Keratinocyte (primary cell): ENCODE measurements around the gene SDC3. TPM values are rescaled to one million over a fixed set of nuclear protein-coding genes. Genes with fewer than 3 reads are reported as not detected.

ENCODE experiments used
- DNase-seq: peaks from one replicate; pipeline ENCODE4 v3.0.0-alpha.2; 2011; ENCODE audit warnings: low read depth, missing footprints, low spot score
- FAIRE-seq: peaks from 2 replicates; lab custom pipeline; 2011; peaks lifted over from hg19 to GRCh38; lab: Jason Lieb, UNC
- H2AFZ ChIP-seq: 2 replicates; pipeline ENCODE4 v1.6.0; 2012; ENCODE audit warnings: low read length, control low read depth, inconsistent platforms; ENCODE audit not compliant: control insufficient read depth
- H3K27ac ChIP-seq: 2 replicates; pipeline ENCODE4 v1.5.1; 2011; ENCODE audit warnings: low read length; ENCODE audit not compliant: control insufficient read depth, insufficient read depth
- H3K27me3 ChIP-seq: 3 replicates; pipeline ENCODE4 v1.6.0; 2011; ENCODE audit warnings: low read length; ENCODE audit not compliant: control insufficient read depth, insufficient read depth; ENCODE audit errors: extremely low read depth
- H3K36me3 ChIP-seq, 2 experiments: 2 replicates in 1 of 2; 3 replicates in 1 of 2; pipeline ENCODE4 v1.5.1; 2011; ENCODE audit warnings: low read length in 2 of 2, mild to moderate bottlenecking in 1 of 2; ENCODE audit not compliant: control insufficient read depth in 2 of 2, insufficient read depth in 2 of 2; ENCODE audit errors: extremely low read depth in 1 of 2
- H3K4me1 ChIP-seq: 3 replicates; pipeline ENCODE4 v1.5.1; 2011; ENCODE audit warnings: low read length; ENCODE audit not compliant: control insufficient read depth, insufficient read depth; ENCODE audit errors: extremely low read depth
- H3K4me2 ChIP-seq: 3 replicates; pipeline ENCODE4 v1.6.0; 2011; ENCODE audit warnings: low read depth, low read length; ENCODE audit not compliant: control insufficient read depth, insufficient read depth; ENCODE audit errors: extremely low read depth
- H3K4me3 ChIP-seq, 3 experiments: fragments of 200-600 bp in 1 of 3; sonication (generic) in 1 of 3; 2 replicates in 2 of 3; 3 replicates in 1 of 3; pipeline ENCODE4 v1.5.1; 2011 to 2016; ENCODE audit warnings: low read length in 3 of 3, mild to moderate bottlenecking in 3 of 3, control low read depth in 2 of 3, inconsistent platforms in 1 of 3, low read depth in 1 of 3, mixed read lengths in 1 of 3, mixed run types in 1 of 3, moderate library complexity in 1 of 3; ENCODE audit not compliant: control insufficient read depth in 2 of 3, insufficient read depth in 2 of 3; ENCODE audit errors: extremely low read depth in 1 of 3
- H3K79me2 ChIP-seq: 2 replicates; pipeline ENCODE4 v1.6.0; 2012; ENCODE audit warnings: low read length; ENCODE audit not compliant: control insufficient read depth, insufficient read depth
- H3K9ac ChIP-seq: 3 replicates; pipeline ENCODE4 v1.6.0; 2011; ENCODE audit warnings: low read length; ENCODE audit not compliant: control insufficient read depth, insufficient read depth; ENCODE audit errors: extremely low read depth
- H3K9me1 ChIP-seq: 3 replicates; pipeline ENCODE4 v1.6.0; 2011; ENCODE audit warnings: low read length; ENCODE audit not compliant: control insufficient read depth, insufficient read depth; ENCODE audit errors: extremely low read depth
- H3K9me3 ChIP-seq: 2 replicates; pipeline ENCODE4 v1.5.1; 2012; ENCODE audit warnings: low read depth, low read length; ENCODE audit not compliant: control insufficient read depth
- H4K20me1 ChIP-seq: 3 replicates; pipeline ENCODE4 v1.6.0; 2011; ENCODE audit warnings: low read length; ENCODE audit not compliant: control insufficient read depth, insufficient read depth; ENCODE audit errors: extremely low read depth
- EZH2 ChIP-seq: IDR thresholded peaks from one replicate; pipeline ENCODE4 v1.6.1; 2012; ENCODE audit warnings: inconsistent platforms, mild to moderate bottlenecking, low read length, moderate library complexity
- dilution Hi-C: fragments of 300-500 bp; cut with MboI; formaldehyde crosslinking; loops from one replicate; pipeline ENCODE4 v1.7.0; 2020; ENCODE audit warnings: low sequenced_read_pairs; ENCODE audit not compliant: extremely low pct_ligation_motif_present
- polyA plus RNA-seq, 5 experiments: library from polyadenylated mRNA; depleted of rRNA in 3 of 5; stranded (reverse) in 3 of 5; stranded (forward) in 1 of 5; unstranded in 1 of 5; fragments of >200 nt; gene quantifications; 1 replicate in 1 of 5; 2 replicates in 3 of 5; 3 replicates in 1 of 5; pipeline versions ENCODE4 v1.2.1 to v1.2.3, GENCODE V29; 2011 to 2012; ENCODE audit warnings: missing spikeins in 2 of 5, low read depth in 1 of 5, low replicate concordance in 1 of 5
- TF ChIP-seq, protein P1 (sequence below), 3 experiments: IDR thresholded peaks in 1 of 3; conservative IDR thresholded peaks in 1 of 3; optimal IDR thresholded peaks in 1 of 3; 2 replicates in 2 of 3; 3 replicates in 1 of 3; pipeline versions ENCODE3 to v1.5.1; 2011; ENCODE audit warnings: low read length in 3 of 3, mild to moderate bottlenecking in 3 of 3, moderate library complexity in 2 of 3, control low read depth in 1 of 3, inconsistent platforms in 1 of 3; ENCODE audit not compliant: insufficient read depth in 2 of 3; ENCODE audit errors: extremely low read depth in 1 of 3

SDC3 gene
- polyA plus RNA-seq, 1 donor (not counting 4 experiments of a cell fraction or from before 2014, with no cell fraction given) = 8.8 TPM

DNA sequence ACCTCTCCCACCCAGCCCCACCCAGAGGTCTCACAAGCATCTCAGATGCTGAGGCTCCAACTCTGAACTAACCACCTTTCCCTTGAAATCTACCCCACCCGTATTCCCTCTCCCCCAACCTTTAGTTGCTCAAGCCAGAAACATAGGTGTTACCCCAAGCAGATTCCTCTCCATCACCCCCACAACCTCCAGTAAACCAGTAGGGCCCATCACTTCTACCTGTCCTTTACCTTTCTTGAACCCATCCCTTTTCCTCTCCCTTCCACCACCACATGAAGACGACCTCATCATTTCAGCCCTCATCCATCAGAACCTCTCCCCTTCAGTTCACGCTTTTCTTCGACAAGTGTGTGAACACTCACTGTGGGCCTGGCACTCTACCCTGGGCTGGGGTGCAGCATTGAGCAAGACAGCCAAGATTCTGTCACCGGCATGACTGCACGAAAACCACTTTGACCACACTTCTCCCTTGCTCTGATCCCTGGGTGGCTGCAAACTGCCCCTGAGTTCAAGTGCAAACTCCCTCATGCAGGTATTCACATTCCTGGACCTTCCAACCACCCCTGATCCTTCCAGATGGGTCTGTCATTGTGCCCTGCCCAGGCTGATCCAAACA, 85.5 kb downstream of the SDC3 start:
- Histone ChIP-seq H4K20me1 (peaks cover 6% of the 10 kb centered on the region), H3K79me2 (no peaks in the 10 kb centered on the region), H3K9me1 (no peaks in the 10 kb centered on the region), H3K9ac (no peak overlapping the region), H3K36me3 (no peaks in the 10 kb centered on the region), H3K9me3 (no peaks in the 10 kb centered on the region), H3K27me3 (peaks cover 59% of the 10 kb centered on the region), H3K27ac (no peak overlapping the region), H3K4me1 (peaks cover 15% of the 10 kb centered on the region), H3K4me2 (peak overlapping the region; percentile 79), H3K4me3 (no peak overlapping the region), H2AFZ (no peak overlapping the region)
- no peak for TF ChIP-seq EZH2
- TF ChIP-seq, protein P1, sequence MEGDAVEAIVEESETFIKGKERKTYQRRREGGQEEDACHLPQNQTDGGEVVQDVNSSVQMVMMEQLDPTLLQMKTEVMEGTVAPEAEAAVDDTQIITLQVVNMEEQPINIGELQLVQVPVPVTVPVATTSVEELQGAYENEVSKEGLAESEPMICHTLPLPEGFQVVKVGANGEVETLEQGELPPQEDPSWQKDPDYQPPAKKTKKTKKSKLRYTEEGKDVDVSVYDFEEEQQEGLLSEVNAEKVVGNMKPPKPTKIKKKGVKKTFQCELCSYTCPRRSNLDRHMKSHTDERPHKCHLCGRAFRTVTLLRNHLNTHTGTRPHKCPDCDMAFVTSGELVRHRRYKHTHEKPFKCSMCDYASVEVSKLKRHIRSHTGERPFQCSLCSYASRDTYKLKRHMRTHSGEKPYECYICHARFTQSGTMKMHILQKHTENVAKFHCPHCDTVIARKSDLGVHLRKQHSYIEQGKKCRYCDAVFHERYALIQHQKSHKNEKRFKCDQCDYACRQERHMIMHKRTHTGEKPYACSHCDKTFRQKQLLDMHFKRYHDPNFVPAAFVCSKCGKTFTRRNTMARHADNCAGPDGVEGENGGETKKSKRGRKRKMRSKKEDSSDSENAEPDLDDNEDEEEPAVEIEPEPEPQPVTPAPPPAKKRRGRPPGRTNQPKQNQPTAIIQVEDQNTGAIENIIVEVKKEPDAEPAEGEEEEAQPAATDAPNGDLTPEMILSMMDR (optimal IDR thresholded peaks at IDR 0.05 in 1 of 3, IDR thresholded peaks at IDR 0.05 in 1 of 3, conservative IDR thresholded peaks at IDR 0.05 in 1 of 3; ENCODE audit: extremely low read depth in 1 of 3, insufficient read depth in 2 of 3, low read length in 3 of 3) = no peak
- DNase-seq (no peak), FAIRE-seq (no peak)
- dilution Hi-C loops = loop anchor here (25.0 kb wide), 1 partner anchor 89 kb away; the partner anchor contains the start of gene SDC3

- Histone ChIP-seq H3K4me3 (no peak overlapping the region), H3K9me1 (no peaks in the 10 kb centered on the region), H3K9me3 (no peaks in the 10 kb centered on the region), H3K36me3 (no peaks in the 10 kb centered on the region), H3K9ac (no peak overlapping the region), H3K4me1 (peaks cover 16% of the 10 kb centered on the region), H3K79me2 (no peaks in the 10 kb centered on the region), H3K4me2 (no peak overlapping the region), H3K27me3 (peaks cover 59% of the 10 kb centered on the region), H4K20me1 (peaks cover 6% of the 10 kb centered on the region), H2AFZ (no peak overlapping the region), H3K27ac (no peak overlapping the region)
- dilution Hi-C loops = loop anchor here (25.0 kb wide), 1 partner anchor 90 kb away; the partner anchor contains the start of gene SDC3
- TF ChIP-seq EZH2 = no peak
- TF ChIP-seq, protein P1 (optimal IDR thresholded peaks at IDR 0.05 in 1 of 3, IDR thresholded peaks at IDR 0.05 in 1 of 3, conservative IDR thresholded peaks at IDR 0.05 in 1 of 3; ENCODE audit: extremely low read depth in 1 of 3, insufficient read depth in 2 of 3, low read length in 3 of 3) = no peak
- FAIRE-seq = no peak
- DNase-seq = no peak
Measured at GRCh38 chr1:30822006-30822405, 86.6 kb downstream of the SDC3 start.
